Measurements from ENCODE around the gene POTEH.
"Not testable (repeated sequence)": the region's sequence is repeated elsewhere in the genome, so short reads cannot be mapped to it uniquely, and the experiment has no call there.

The POTEH gene

DNA sequence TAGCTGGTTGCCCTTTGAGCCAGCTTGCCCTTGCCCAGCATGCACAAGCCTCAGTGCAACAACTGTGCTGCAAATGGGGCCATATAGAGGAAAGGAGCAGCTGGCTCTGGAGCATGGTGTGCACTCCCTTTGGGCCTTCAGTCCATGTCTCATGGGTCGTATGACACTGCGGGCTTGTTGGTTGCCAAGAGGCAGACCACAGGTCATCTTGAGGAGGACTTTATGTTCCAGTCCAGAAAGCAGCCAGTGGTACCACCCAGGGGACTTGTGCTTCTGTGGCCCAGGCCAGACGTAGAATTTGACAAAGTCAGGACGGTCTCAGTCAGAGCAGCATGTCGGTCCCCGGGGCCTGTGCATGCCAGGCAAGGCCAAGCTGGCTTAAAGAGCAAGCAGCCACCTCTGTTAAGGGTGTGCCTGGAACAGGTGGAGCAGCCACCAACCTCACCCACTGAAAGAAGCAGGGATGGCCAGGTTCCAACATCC is 49.1 kb downstream of the POTEH start:
- H2BK5ac ChIP-seq (ENCODE audit: low read depth, low read length, poor library complexity); H3K4ac ChIP-seq (ENCODE audit: low read depth, low read length); H3K14ac ChIP-seq (ENCODE audit: low read length); H2BK12ac ChIP-seq (ENCODE audit: low read length); H3K36me3 ChIP-seq (ENCODE audit: control insufficient read depth in 1 of 2, insufficient read depth in 2 of 2, low read length in 2 of 2); H3K4me2 ChIP-seq (ENCODE audit: low read length); H3K4me3 ChIP-seq (ENCODE audit: low read depth, low read length); H3K9ac ChIP-seq (ENCODE audit: low read length); H2BK120ac ChIP-seq (ENCODE audit: insufficient read depth, low read length, poor library complexity); H4K8ac ChIP-seq (ENCODE audit: low read depth, low read length); H3K79me1 ChIP-seq (ENCODE audit: low read length); H2AK5ac ChIP-seq (ENCODE audit: low read length); H2AFZ ChIP-seq (ENCODE audit: insufficient read depth, low read length, poor library complexity); H3K27ac ChIP-seq (ENCODE audit: low read depth, low read length); H3K23ac ChIP-seq (ENCODE audit: low read length); H3K79me2 ChIP-seq (ENCODE audit: control insufficient read depth, insufficient read depth, low read length, poor library complexity); DNase-seq; H3K18ac ChIP-seq (ENCODE audit: low read length); H3K9me3 ChIP-seq (ENCODE audit: insufficient read depth, low read depth, low read length); H4K91ac ChIP-seq (ENCODE audit: low read depth, low read length); H3K4me1 ChIP-seq (ENCODE audit: control insufficient read depth in 1 of 2, insufficient read depth in 2 of 2, low read length in 2 of 2); H4K12ac ChIP-seq (ENCODE audit: low read depth, low read length); H3K27me3 ChIP-seq (ENCODE audit: insufficient read depth, low read length): not testable (repeated sequence)
- WGBS (ENCODE audit: extremely low coverage, insufficient coverage, insufficient read length) = no CpG with 5 or more reads among the region's 6 CpGs

DNA sequence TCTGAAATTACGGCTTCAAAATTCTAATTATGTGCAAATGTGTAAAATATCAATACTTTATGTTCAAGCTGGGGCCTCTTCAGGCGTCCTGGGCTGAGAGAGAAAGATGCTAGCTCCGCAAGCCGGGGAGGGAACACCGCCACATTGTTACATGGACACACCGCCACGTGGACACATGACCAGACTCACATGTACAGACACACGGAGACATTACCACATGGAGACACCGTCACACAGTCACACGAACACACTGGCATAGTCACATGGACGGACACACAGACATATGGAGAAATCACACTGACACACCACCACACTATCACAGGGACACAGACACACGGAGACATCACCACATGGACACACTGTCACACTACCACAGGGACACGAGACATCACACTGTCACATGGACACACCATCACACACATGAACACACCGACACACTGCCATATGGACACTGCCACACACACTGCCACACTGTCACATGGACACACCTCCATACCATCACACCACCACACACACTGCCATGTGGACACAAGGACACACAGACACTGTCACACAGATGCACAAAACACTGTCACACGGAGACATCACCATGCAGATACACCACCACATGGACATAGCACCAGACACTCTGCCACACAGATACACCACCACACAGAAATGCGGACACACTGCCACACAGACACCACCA is 58.0 kb downstream of the POTEH start:
- not testable (repeated sequence) for DNase-seq; H3K4me1 ChIP-seq (ENCODE audit: control insufficient read depth in 1 of 2, insufficient read depth in 2 of 2, low read length in 2 of 2); H4K12ac ChIP-seq (ENCODE audit: low read depth, low read length); H2AK5ac ChIP-seq (ENCODE audit: low read length); H3K18ac ChIP-seq (ENCODE audit: low read length); H3K23ac ChIP-seq (ENCODE audit: low read length); H2BK5ac ChIP-seq (ENCODE audit: low read depth, low read length, poor library complexity); H3K36me3 ChIP-seq (ENCODE audit: control insufficient read depth in 1 of 2, insufficient read depth in 2 of 2, low read length in 2 of 2); H3K4me3 ChIP-seq (ENCODE audit: low read depth, low read length); H3K79me2 ChIP-seq (ENCODE audit: control insufficient read depth, insufficient read depth, low read length, poor library complexity); H3K79me1 ChIP-seq (ENCODE audit: low read length); H4K91ac ChIP-seq (ENCODE audit: low read depth, low read length); H3K27me3 ChIP-seq (ENCODE audit: insufficient read depth, low read length); H3K9me3 ChIP-seq (ENCODE audit: insufficient read depth, low read depth, low read length); H3K4me2 ChIP-seq (ENCODE audit: low read length); H3K14ac ChIP-seq (ENCODE audit: low read length); H4K8ac ChIP-seq (ENCODE audit: low read depth, low read length); H3K27ac ChIP-seq (ENCODE audit: low read depth, low read length); H3K4ac ChIP-seq (ENCODE audit: low read depth, low read length); H2BK12ac ChIP-seq (ENCODE audit: low read length); H2BK120ac ChIP-seq (ENCODE audit: insufficient read depth, low read length, poor library complexity); H3K9ac ChIP-seq (ENCODE audit: low read length); H2AFZ ChIP-seq (ENCODE audit: insufficient read depth, low read length, poor library complexity)
- no CpG with 5 or more reads among the region's 16 CpGs for WGBS (ENCODE audit: extremely low coverage, insufficient coverage, insufficient read length)

DNA sequence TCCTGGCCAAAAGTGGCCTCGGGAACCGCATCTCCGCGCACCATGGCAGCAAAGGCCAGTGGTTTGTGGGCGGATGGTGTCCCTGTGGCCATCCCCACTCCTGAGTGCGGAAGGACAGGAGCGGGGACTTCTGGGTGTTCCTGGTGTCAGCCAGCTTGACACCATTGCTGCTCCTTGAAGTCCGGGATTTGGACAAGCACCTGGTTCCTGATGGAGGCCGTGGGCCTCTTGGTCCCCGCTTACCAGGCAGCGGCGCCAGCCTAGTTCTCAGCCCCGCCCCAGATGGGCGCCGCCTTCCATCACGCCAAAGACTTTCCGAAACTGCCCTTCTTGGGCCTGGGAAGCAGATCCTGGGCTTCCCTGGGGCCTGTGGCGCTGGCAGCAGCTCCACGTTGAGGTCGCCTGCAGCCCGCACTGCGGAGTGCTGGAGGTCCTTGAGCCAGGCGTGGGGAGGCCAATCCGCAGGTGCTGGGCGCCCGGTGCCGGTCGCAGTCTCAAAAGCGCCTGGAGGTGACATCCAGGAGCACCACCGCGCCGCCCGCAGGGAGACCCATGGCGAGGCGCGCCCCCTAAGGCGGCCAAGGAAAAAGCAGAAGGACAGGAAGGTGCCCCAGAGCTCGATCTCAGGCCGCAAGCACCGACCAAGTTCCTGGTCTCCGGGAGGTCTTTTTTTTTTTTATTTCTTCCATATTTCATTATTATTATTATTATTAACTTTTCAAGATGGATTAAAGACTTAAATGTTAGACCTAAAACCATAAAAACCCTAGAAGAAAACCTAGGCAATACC is 59.5 kb downstream of the POTEH start:
- not testable (repeated sequence) for H3K9ac ChIP-seq (ENCODE audit: low read length); H2BK12ac ChIP-seq (ENCODE audit: low read length); H3K79me1 ChIP-seq (ENCODE audit: low read length); H3K36me3 ChIP-seq (ENCODE audit: control insufficient read depth in 1 of 2, insufficient read depth in 2 of 2, low read length in 2 of 2); H3K79me2 ChIP-seq (ENCODE audit: control insufficient read depth, insufficient read depth, low read length, poor library complexity); DNase-seq; H3K23ac ChIP-seq (ENCODE audit: low read length); H2BK120ac ChIP-seq (ENCODE audit: insufficient read depth, low read length, poor library complexity); H3K4me1 ChIP-seq (ENCODE audit: control insufficient read depth in 1 of 2, insufficient read depth in 2 of 2, low read length in 2 of 2); H3K14ac ChIP-seq (ENCODE audit: low read length); H3K27me3 ChIP-seq (ENCODE audit: insufficient read depth, low read length); H2AFZ ChIP-seq (ENCODE audit: insufficient read depth, low read length, poor library complexity); H4K12ac ChIP-seq (ENCODE audit: low read depth, low read length); H3K9me3 ChIP-seq (ENCODE audit: insufficient read depth, low read depth, low read length); H4K8ac ChIP-seq (ENCODE audit: low read depth, low read length); H3K4me2 ChIP-seq (ENCODE audit: low read length); H3K4me3 ChIP-seq (ENCODE audit: low read depth, low read length); H3K27ac ChIP-seq (ENCODE audit: low read depth, low read length); H3K18ac ChIP-seq (ENCODE audit: low read length); H3K4ac ChIP-seq (ENCODE audit: low read depth, low read length); H2AK5ac ChIP-seq (ENCODE audit: low read length); H2BK5ac ChIP-seq (ENCODE audit: low read depth, low read length, poor library complexity); H4K91ac ChIP-seq (ENCODE audit: low read depth, low read length)
- WGBS (ENCODE audit: extremely low coverage, insufficient coverage, insufficient read length) = no CpG with 5 or more reads among the region's 41 CpGs

DNA sequence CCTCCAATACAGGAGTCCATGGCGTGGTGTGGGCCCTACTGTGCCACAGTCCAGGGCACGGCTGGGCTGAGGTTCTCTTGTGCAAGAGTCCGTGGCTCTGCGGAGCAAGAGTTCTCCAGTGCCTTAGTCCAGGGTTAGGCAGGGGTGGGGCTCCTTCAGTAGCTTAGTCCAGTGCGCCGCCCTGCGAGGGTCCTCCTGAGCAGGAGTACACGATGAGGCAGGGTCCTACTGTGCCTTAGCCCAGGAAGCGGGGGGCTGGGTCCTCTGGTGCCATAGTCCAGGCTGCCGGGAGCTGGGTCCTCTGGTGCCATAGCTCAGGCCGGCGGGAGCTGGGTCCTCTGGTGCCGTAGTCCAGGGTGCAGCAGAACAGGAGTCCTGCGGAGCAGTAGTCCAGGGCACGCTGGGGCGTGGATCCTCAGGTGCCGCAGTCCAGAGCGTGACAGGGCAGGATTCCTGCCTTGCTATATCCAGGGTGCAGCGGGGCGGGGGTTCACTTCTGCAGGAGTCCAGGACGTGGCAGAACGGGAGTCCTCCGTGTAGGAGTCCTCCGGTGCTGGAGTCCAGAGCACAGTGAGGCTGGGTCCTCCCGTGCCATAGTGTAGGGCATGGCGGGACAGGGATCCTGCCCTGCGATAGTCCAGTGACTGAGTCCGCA is 69.7 kb downstream of the POTEH start:
- not testable (repeated sequence) for H3K27ac ChIP-seq (ENCODE audit: low read depth, low read length); H2BK5ac ChIP-seq (ENCODE audit: low read depth, low read length, poor library complexity); H2BK120ac ChIP-seq (ENCODE audit: insufficient read depth, low read length, poor library complexity); H4K12ac ChIP-seq (ENCODE audit: low read depth, low read length); H2BK12ac ChIP-seq (ENCODE audit: low read length); H4K8ac ChIP-seq (ENCODE audit: low read depth, low read length); H4K91ac ChIP-seq (ENCODE audit: low read depth, low read length); H3K4me3 ChIP-seq (ENCODE audit: low read depth, low read length); H3K27me3 ChIP-seq (ENCODE audit: insufficient read depth, low read length); H3K18ac ChIP-seq (ENCODE audit: low read length); H3K4me2 ChIP-seq (ENCODE audit: low read length); H3K23ac ChIP-seq (ENCODE audit: low read length); H2AFZ ChIP-seq (ENCODE audit: insufficient read depth, low read length, poor library complexity); H3K9me3 ChIP-seq (ENCODE audit: insufficient read depth, low read depth, low read length); H3K4ac ChIP-seq (ENCODE audit: low read depth, low read length); H3K79me1 ChIP-seq (ENCODE audit: low read length); H2AK5ac ChIP-seq (ENCODE audit: low read length); H3K4me1 ChIP-seq (ENCODE audit: control insufficient read depth in 1 of 2, insufficient read depth in 2 of 2, low read length in 2 of 2); H3K79me2 ChIP-seq (ENCODE audit: control insufficient read depth, insufficient read depth, low read length, poor library complexity); DNase-seq; H3K9ac ChIP-seq (ENCODE audit: low read length); H3K14ac ChIP-seq (ENCODE audit: low read length); H3K36me3 ChIP-seq (ENCODE audit: control insufficient read depth in 1 of 2, insufficient read depth in 2 of 2, low read length in 2 of 2)
- WGBS (ENCODE audit: extremely low coverage, insufficient coverage, insufficient read length) = no CpG with 5 or more reads among the region's 28 CpGs

All from trophoblast cell (in vitro differentiated cells and primary cell).